CD4-positive, alpha-beta T cell treated with Interleukin-15 for 4 hours (primary cell): ENCODE data around the gene CTBP2.

Experiments used
- DNase-seq: peaks from one replicate; pipeline ENCODE4 v3.0.0-alpha.2; 2020; ENCODE audit warnings: low spot score

Gene CTBP2

GRCh38 chr10:124941823-124942222 is 218.5 kb downstream of the CTBP2 start, which contains the start of gene ZRANB1:
Gene ZRANB1 (plus strand): TSS chr10:124942123. CDS start chr10:124942494, 371 bp downstream.
- no peak for DNase-seq

GRCh38 chr10:124939290-124939689 is 221.1 kb downstream of the CTBP2 start:
- no peak for DNase-seq

GRCh38 chr10:124936813-124937212 is 223.6 kb downstream of the CTBP2 start:
- DNase-seq: no peak

- peak; percentile 5 for DNase-seq
These were observed 224.4 kb downstream of the CTBP2 start for GRCh38 chr10:124935946-124936345.
